Measurements from ENCODE around the gene PUS1.
"Not testable (repeated sequence)": the region's sequence is repeated elsewhere in the genome, so short reads cannot be mapped to it uniquely, and the experiment has no call there.

Gene PUS1

GRCh38 chr12:131962069-131962468 is 33.0 kb downstream of the PUS1 start:
- TF ChIP-seq POLR2A (IDR thresholded peaks at IDR 0.05; ENCODE audit: low read depth, low read length): no peak

DNA sequence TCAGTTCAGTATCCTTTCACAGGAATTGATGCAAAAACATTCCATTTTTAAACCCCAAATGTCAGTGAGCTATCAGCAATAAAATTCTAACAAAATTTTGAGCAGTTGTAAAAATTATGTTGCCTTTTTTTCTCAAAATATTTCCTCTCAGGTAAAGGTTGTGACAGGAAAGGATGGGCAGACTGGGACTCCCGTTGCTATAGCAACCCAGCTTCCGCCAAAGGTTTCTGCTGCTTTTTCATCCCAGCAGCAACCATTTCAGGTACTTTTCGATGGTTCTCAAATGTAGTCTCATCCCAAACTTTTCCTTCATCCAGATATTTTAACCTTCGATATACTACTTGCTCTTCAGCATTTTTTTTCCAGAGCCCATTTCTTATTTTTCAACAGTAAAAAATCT is 34.3 kb downstream of the PUS1 start:
- DNase-seq (ENCODE audit: insufficient read length, low spot score) (no peak), FAIRE-seq (no peak)
- no peak for TF ChIP-seq POLR2A (IDR thresholded peaks at IDR 0.05; ENCODE audit: low read depth, low read length)

More at GRCh38 chr12:131962069-131962468, 33.0 kb downstream of the PUS1 start:
- no peak for FAIRE-seq
- no peak for DNase-seq (ENCODE audit: insufficient read length, low spot score)

- DNase-seq (ENCODE audit: insufficient read length, low spot score) (no peak), FAIRE-seq (no peak)
- no peak for TF ChIP-seq POLR2A (IDR thresholded peaks at IDR 0.05; ENCODE audit: low read depth, low read length)
Measured at GRCh38 chr12:131965073-131965472, 36.0 kb downstream of the PUS1 start.

DNA sequence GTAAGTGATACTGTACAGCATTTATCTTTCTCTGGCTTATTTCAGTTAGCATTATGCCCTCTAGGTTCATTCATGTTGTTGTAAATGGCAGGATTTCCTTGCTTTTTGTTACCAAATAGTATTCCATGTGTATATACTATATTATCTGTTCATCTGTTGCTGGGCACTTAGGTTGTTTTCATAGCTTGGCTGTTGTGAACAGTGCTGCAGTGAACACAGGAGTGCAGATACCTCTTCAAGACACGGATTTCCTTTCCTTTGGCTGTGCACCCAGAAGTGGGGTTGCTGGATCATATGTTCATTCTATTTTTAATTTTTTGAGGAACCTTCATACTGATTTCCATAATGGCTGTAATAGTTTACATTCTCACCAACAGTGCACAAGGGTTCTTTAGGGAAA is 42.1 kb downstream of the PUS1 start:
- DNase-seq (ENCODE audit: insufficient read length, low spot score): no peak
- FAIRE-seq: no peak
- TF ChIP-seq POLR2A (IDR thresholded peaks at IDR 0.05; ENCODE audit: low read depth, low read length): no peak

- no peak for DNase-seq (ENCODE audit: insufficient read length, low spot score)
- no peak for TF ChIP-seq POLR2A (IDR thresholded peaks at IDR 0.05; ENCODE audit: low read depth, low read length)
- FAIRE-seq: no peak
Measured at GRCh38 chr12:131975228-131975627, 46.2 kb downstream of the PUS1 start.

GRCh38 chr12:131979606-131980005 is 50.5 kb downstream of the PUS1 start:
- DNase-seq (ENCODE audit: insufficient read length, low spot score): no peak
- no peak for FAIRE-seq
- TF ChIP-seq POLR2A (IDR thresholded peaks at IDR 0.05; ENCODE audit: low read depth, low read length): no peak

DNA sequence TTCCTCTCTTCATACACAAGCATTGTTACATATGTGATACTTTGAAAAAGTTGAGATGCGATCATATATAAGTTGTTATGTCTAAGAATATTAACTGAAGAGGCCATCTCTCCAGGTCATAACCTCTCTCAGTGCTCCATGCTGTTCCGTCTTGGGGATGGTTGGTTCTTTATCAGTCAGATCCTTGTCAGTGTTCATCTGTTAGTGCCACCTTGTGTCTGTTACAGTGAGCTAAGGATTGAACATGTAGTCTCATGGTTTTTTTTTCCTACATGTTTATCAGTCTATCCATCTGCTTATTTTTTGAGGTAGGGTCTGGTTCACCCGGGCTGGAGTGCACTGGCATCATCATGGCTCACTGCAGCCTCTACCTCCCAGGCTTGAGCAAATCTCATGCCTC is 51.2 kb downstream of the PUS1 start:
- no peak for TF ChIP-seq POLR2A (IDR thresholded peaks at IDR 0.05; ENCODE audit: low read depth, low read length)
- FAIRE-seq: no peak
- DNase-seq (ENCODE audit: insufficient read length, low spot score): no peak

DNA sequence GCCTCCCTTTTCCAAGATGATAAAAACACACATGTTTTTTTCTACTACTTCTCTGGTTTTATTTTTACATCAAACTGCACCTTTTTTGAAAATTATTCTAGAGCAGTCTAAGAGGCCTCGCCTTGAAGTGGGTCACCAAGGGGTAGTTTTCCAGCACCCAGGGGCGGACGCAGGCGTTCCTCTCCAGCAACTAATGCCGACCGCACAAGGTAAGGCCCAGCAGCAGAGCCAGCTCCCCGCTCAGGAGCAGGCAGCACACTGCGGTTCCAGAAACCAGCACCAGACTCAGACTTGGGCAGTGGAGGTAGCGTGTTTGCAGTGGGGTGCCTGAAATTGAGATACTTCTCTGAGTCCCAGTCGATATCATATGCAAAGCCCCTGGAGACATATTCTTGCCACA is 52.3 kb downstream of the PUS1 start:
- no peak for FAIRE-seq

GRCh38 chr12:131982041-131982440 is 53.0 kb downstream of the PUS1 start:
- FAIRE-seq: no peak
- TF ChIP-seq POLR2A (IDR thresholded peaks at IDR 0.05; ENCODE audit: low read depth, low read length): no peak
- DNase-seq (ENCODE audit: insufficient read length, low spot score): no peak

More for the DNA sequence above, 52.3 kb downstream of the PUS1 start:
- DNase-seq (ENCODE audit: insufficient read length, low spot score): no peak
- TF ChIP-seq POLR2A (IDR thresholded peaks at IDR 0.05; ENCODE audit: low read depth, low read length): no peak

- DNase-seq (ENCODE audit: insufficient read length, low spot score) (no peak), FAIRE-seq (no peak)
- no peak for TF ChIP-seq POLR2A (IDR thresholded peaks at IDR 0.05; ENCODE audit: low read depth, low read length)
Measured at GRCh38 chr12:131983026-131983425, 54.0 kb downstream of the PUS1 start.

DNA sequence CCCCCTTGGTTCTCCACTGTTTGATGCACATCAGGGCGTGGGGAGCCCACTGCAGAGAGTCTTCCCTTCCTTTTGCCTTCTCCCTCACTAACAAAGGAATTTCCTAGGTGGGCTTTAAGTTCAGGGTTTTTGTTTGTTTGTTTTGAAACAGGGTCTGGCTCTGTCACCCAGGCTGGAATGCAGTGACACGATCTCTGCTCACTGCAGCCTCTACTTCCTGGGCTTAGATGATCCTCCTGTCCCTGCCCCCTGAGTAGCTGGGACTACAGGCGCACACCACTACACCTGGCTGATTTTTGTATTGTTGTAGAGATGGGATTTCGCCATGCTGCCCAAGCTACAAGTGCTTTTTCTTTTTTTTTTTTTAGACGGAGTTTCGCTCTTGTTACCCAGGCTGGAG is 54.5 kb downstream of the PUS1 start:
- DNase-seq (ENCODE audit: insufficient read length, low spot score): no peak
- no peak for FAIRE-seq
- no peak for TF ChIP-seq POLR2A (IDR thresholded peaks at IDR 0.05; ENCODE audit: low read depth, low read length)

- FAIRE-seq (no peak), DNase-seq (ENCODE audit: insufficient read length, low spot score) (no peak)
- no peak for TF ChIP-seq POLR2A (IDR thresholded peaks at IDR 0.05; ENCODE audit: low read depth, low read length)
Measured at GRCh38 chr12:131984334-131984733, 55.3 kb downstream of the PUS1 start.

DNA sequence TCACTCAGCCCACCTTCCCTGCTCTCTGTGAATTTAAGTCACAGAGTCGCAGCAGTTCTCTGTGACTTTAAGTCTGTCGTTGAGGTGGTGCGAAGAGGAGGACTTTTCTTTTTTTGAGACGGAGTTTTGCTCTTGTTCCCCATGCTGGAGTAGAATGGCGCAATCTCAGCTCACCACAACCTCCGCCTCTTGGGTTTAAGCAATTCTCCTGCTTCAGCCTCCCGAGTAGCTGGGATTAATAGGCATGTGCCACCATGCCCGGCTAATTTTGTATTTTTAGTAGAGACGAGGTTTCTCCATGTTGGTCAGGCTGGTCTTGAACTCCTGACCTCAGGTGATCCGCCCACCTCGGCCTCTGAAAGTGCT is 56.4 kb downstream of the PUS1 start:
- FAIRE-seq; DNase-seq (ENCODE audit: insufficient read length, low spot score): not testable (repeated sequence)

DNA sequence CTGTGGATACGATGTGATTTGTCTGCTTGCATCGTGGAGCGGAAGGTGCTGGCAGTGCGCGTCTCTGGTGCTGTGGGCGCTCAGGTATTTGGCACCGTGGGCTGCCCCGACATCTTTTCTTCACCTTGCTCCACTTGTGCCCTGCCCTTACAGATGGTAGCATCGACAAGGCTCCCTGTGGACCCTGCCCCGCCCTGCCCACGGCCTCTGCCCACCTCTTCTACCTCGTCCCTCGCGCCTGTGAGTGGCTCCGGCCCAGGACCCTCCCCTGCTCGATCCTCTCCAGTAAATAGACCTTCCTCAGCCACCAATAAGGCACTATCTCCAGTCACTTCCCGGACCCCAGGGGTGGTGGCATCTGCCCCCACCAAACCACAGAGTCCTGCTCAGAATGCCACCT is 57.3 kb downstream of the PUS1 start:
- TF ChIP-seq POLR2A (IDR thresholded peaks at IDR 0.05; ENCODE audit: low read depth, low read length): no peak
- FAIRE-seq (no peak), DNase-seq (ENCODE audit: insufficient read length, low spot score) (no peak)

DNA sequence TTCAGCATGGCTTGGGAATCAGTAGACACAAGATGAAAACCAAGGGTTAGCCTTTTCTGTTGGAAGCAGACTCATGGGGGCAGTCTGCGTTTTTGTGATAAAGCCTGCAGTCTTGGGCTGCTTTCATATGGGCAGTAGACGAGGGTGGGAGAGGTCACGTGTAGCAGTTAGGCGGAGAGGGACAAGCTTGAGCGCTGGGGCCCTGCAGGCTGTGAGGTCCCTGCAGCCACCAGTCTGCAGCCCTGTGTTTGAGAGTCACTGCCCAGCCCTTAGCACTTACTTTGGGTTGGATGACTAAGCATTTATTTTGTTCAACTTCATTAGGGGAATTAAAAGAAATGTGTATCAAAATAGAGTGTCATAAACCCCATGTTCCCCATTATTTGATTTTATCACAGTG is 57.8 kb downstream of the PUS1 start:
- no peak for DNase-seq (ENCODE audit: insufficient read length, low spot score)
- no peak for FAIRE-seq
- no peak for TF ChIP-seq POLR2A (IDR thresholded peaks at IDR 0.05; ENCODE audit: low read depth, low read length)

GRCh38 chr12:131987552-131987951 is 58.5 kb downstream of the PUS1 start:
- no peak for DNase-seq (ENCODE audit: insufficient read length, low spot score)
- no peak for FAIRE-seq
- no peak for TF ChIP-seq POLR2A (IDR thresholded peaks at IDR 0.05; ENCODE audit: low read depth, low read length)
